ENCODE measurements around the gene TTC3.

GRCh38 chr21:37207441-37208009, 134.5 kb downstream of the TTC3 start:
- TF ChIP-seq CTCF (IDR thresholded peaks at IDR 0.05; ENCODE audit: insufficient read depth, low read depth, low read length) (no peak), EZH2 (IDR thresholded peaks at IDR 0.05; ENCODE audit: insufficient read depth, low read length) (no peak)
